Gastrocnemius medialis (tissue), 4 donors: ENCODE measurements around the gene CACNA2D3.

Experiments used
- CTCF ChIP-seq, 5 experiments: fragments of 450-650 bp in 3 of 5; fragments of 200-600 bp in 2 of 5; sonication (generic) in 2 of 5; IDR thresholded peaks in 4 of 5; conservative IDR thresholded peaks in 1 of 5; 1 replicate in 4 of 5; 2 replicates in 1 of 5; pipeline ENCODE4 v1.5.1; 2016 to 2019; ENCODE audit warnings: antibody characterized with exemption in 5 of 5, mild to moderate bottlenecking in 3 of 5, moderate library complexity in 3 of 5
- POLR2A ChIP-seq, 2 donors: fragments of 450-650 bp; IDR thresholded peaks; one replicate each; pipeline ENCODE4 v1.6.1; 2017; ENCODE audit warnings: antibody characterized with exemption in 2 of 2, mild to moderate bottlenecking in 2 of 2, moderate library complexity in 2 of 2

GRCh38 chr3:54353946-54354345 lies 231.6 kb downstream of the CACNA2D3 start:
- no peak for TF ChIP-seq POLR2A (IDR thresholded peaks at IDR 0.05)
- TF ChIP-seq CTCF (IDR thresholded peaks at IDR 0.05 in 4 of 5, conservative IDR thresholded peaks at IDR 0.05 in 1 of 5): no peak
